NK-92 treated with Interleukin-12 subunit alpha and Interleukin-12 subunit beta, amount 100 ng/mL, for 24 hours (cell line): Measurements from ENCODE around the gene HMGA1.

Source experiments
- DNase-seq: peaks from one replicate; lab custom pipeline; 2025; lab: John Stamatoyannopoulos, UW

Gene HMGA1

GRCh38 chr6:34292954-34293353, 56.3 kb downstream of the HMGA1 start:
- no peak for DNase-seq

GRCh38 chr6:34295721-34296120, 59.0 kb downstream of the HMGA1 start:
- no peak for DNase-seq
